IMR-90 (cell line): ENCODE results near the gene GPR3. TPM values are rescaled to one million over a fixed set of nuclear protein-coding genes. Genes with fewer than 3 reads are reported as not detected.

ENCODE experiments used
- ATAC-seq: fragments of 200-7000 bp; cut with Tn5 transposase; 2 replicates; pipeline ENCODE4 v1.9.1; 2020; ENCODE audit warnings: low read depth, mild to moderate bottlenecking, moderate library complexity
- BruUV-seq: library from RNA; stranded (reverse); fragments of 400-500 nt; replicated peaks from 2 replicates; lab custom pipeline; 2021; lab: Mats Ljungman, UMichigan
- CTCF ChIA-PET: fragments of 300-600 bp; formaldehyde crosslinking; extraction: SDS; loops from one replicate; lab custom pipeline; 2021; ENCODE audit warnings: antibody characterized with exemption; lab: Yijun Ruan, JAX
- POLR2A ChIA-PET: fragments of 300-600 bp; sonication (Branson Sonifier 250); formaldehyde crosslinking; loops from one replicate; lab custom pipeline; 2022; ENCODE audit warnings: antibody characterized with exemption; ENCODE audit not compliant: unreplicated experiment; lab: Charles Lee
- DNase-seq: peaks from one replicate; pipeline ENCODE4 v3.0.0; 2013
- H2AFZ ChIP-seq: replicated peaks from 2 replicates; pipeline ENCODE3; 2013; ENCODE audit warnings: low read length, mild to moderate bottlenecking; ENCODE audit not compliant: poor library complexity
- H2AK5ac ChIP-seq: 2 replicates; pipeline ENCODE4 v1.6.1; 2013; ENCODE audit warnings: low read depth, low read length, inconsistent platforms
- H2AK9ac ChIP-seq: replicated peaks from 2 replicates; pipeline ENCODE3; 2013; ENCODE audit warnings: mild to moderate bottlenecking, low read depth, low read length, moderate library complexity; ENCODE audit not compliant: poor library complexity
- H2BK120ac ChIP-seq: 2 replicates; pipeline ENCODE4 v1.6.1; 2013; ENCODE audit warnings: low read depth, low read length, inconsistent platforms
- H2BK15ac ChIP-seq: 3 replicates; pipeline ENCODE4 v1.6.1; 2013; ENCODE audit warnings: low read depth, low read length, inconsistent platforms
- H2BK20ac ChIP-seq: 2 replicates; pipeline ENCODE4 v1.6.1; 2013; ENCODE audit warnings: low read depth, mild to moderate bottlenecking, inconsistent platforms, low read length, moderate library complexity
- H2BK5ac ChIP-seq: 2 replicates; pipeline ENCODE4 v1.6.1; 2013; ENCODE audit warnings: mild to moderate bottlenecking, low read depth, low read length, inconsistent platforms; ENCODE audit not compliant: poor library complexity, severe bottlenecking
- H3K14ac ChIP-seq: replicated peaks from 2 replicates; pipeline ENCODE4 v1.6.1; 2013; ENCODE audit warnings: low read depth, low read length, inconsistent platforms
- H3K18ac ChIP-seq: 2 replicates; pipeline ENCODE4 v1.6.1; 2013; ENCODE audit warnings: low read depth, low read length, control low read depth
- H3K23ac ChIP-seq: 2 replicates; pipeline ENCODE4 v1.6.1; 2013; ENCODE audit warnings: low read depth, low read length, inconsistent platforms
- H3K27ac ChIP-seq: 2 replicates; pipeline ENCODE4 v1.5.1; 2013; ENCODE audit warnings: mild to moderate bottlenecking, control low read depth, low read length; ENCODE audit not compliant: insufficient read depth
- H3K27me3 ChIP-seq: 2 replicates; pipeline ENCODE4 v1.6.1; 2013; ENCODE audit warnings: low read length; ENCODE audit not compliant: control insufficient read depth, insufficient read depth
- H3K36me3 ChIP-seq: 2 replicates; pipeline ENCODE4 v1.6.1; 2013; ENCODE audit warnings: low read length, mixed read lengths; ENCODE audit not compliant: control insufficient read depth, insufficient read depth
- H3K4ac ChIP-seq: 2 replicates; pipeline ENCODE4 v1.6.1; 2013; ENCODE audit warnings: low read depth, low read length, inconsistent platforms
- H3K4me1 ChIP-seq: 2 replicates; pipeline ENCODE4 v1.6.1; 2013; ENCODE audit warnings: low read length, mixed read lengths; ENCODE audit not compliant: control insufficient read depth, insufficient read depth
- H3K4me2 ChIP-seq: 2 replicates; pipeline ENCODE4 v1.6.1; 2013; ENCODE audit warnings: low read depth, mild to moderate bottlenecking, control low read depth, low read length, moderate library complexity
- H3K4me3 ChIP-seq: 2 replicates; pipeline ENCODE4 v1.5.1; 2013; ENCODE audit warnings: low read depth, mild to moderate bottlenecking, control low read depth, low read length, moderate library complexity; ENCODE audit not compliant: insufficient read depth
- H3K56ac ChIP-seq: 2 replicates; pipeline ENCODE4 v1.6.1; 2013; ENCODE audit warnings: low read length, inconsistent platforms; ENCODE audit not compliant: insufficient read depth; ENCODE audit errors: extremely low read depth
- H3K79me1 ChIP-seq, 2 experiments: 2 replicates each; pipeline ENCODE4 v1.6.1; 2013; ENCODE audit warnings: low read length in 2 of 2, inconsistent platforms in 1 of 2, low read depth in 1 of 2
- H3K9ac ChIP-seq: 2 replicates; pipeline ENCODE4 v1.6.1; 2013; ENCODE audit warnings: low read depth, low read length, control low read depth
- H3K9me1 ChIP-seq: 2 replicates; pipeline ENCODE4 v1.6.1; 2013; ENCODE audit warnings: low read length, inconsistent platforms; ENCODE audit not compliant: insufficient read depth
- H3K9me3 ChIP-seq: 2 replicates; pipeline ENCODE4 v1.6.1; 2013; ENCODE audit warnings: low read length; ENCODE audit not compliant: control insufficient read depth, insufficient read depth
- H4K20me1 ChIP-seq: 2 replicates; pipeline ENCODE4 v1.6.1; 2013; ENCODE audit warnings: low read length, inconsistent platforms; ENCODE audit not compliant: insufficient read depth
- H4K5ac ChIP-seq: 2 replicates; pipeline ENCODE4 v1.6.1; 2013; ENCODE audit warnings: mild to moderate bottlenecking, low read depth, low read length, control low read depth
- H4K8ac ChIP-seq, 2 experiments: 2 replicates each; pipeline ENCODE4 v1.6.1; 2013; ENCODE audit warnings: low read depth in 2 of 2, low read length in 2 of 2, control low read depth in 1 of 2, inconsistent platforms in 1 of 2
- H4K91ac ChIP-seq: 2 replicates; pipeline ENCODE4 v1.6.1; 2013; ENCODE audit warnings: low read depth, low read length, inconsistent platforms; ENCODE audit not compliant: insufficient read depth
- BHLHE40 ChIP-seq: fragments of 150-350 bp; IDR thresholded peaks from 2 replicates; pipeline ENCODE4 v1.6.1; 2016; ENCODE audit warnings: mild to moderate bottlenecking, low read depth, low read length
- CEBPB ChIP-seq: IDR thresholded peaks from 2 replicates; pipeline ENCODE4 v1.6.1; 2012; ENCODE audit warnings: low read depth, low read length, improper control_type of control experiment
- CHD1 ChIP-seq: IDR thresholded peaks from 2 replicates; pipeline ENCODE4 v1.6.1; 2012; ENCODE audit warnings: low read depth, low read length, improper control_type of control experiment
- FOS ChIP-seq: fragments of 150-350 bp; IDR thresholded peaks from 2 replicates; pipeline ENCODE4 v1.6.1; 2016; ENCODE audit warnings: low read depth, low read length
- MAFK ChIP-seq: IDR thresholded peaks from 2 replicates; pipeline ENCODE4 v1.6.1; 2012; ENCODE audit warnings: low read depth, low read length, improper control_type of control experiment
- MAZ ChIP-seq: IDR thresholded peaks from 2 replicates; pipeline ENCODE4 v1.6.1; 2012; ENCODE audit warnings: low read depth, mild to moderate bottlenecking, low read length, improper control_type of control experiment, moderate library complexity, borderline replicate concordance
- MXI1 ChIP-seq: IDR thresholded peaks from 2 replicates; pipeline ENCODE4 v1.6.1; 2012; ENCODE audit warnings: low read depth, mild to moderate bottlenecking, low read length, moderate library complexity, borderline replicate concordance
- NFE2L2 ChIP-seq: fragments of 150-350 bp; IDR thresholded peaks from 2 replicates; pipeline ENCODE4 v1.6.1; 2016; ENCODE audit warnings: low read depth, mild to moderate bottlenecking, low read length
- RAD21 ChIP-seq: IDR thresholded peaks from 2 replicates; pipeline ENCODE4 v1.6.1; 2012; ENCODE audit warnings: low read length, improper control_type of control experiment
- RCOR1 ChIP-seq: IDR thresholded peaks from 2 replicates; pipeline ENCODE4 v1.6.1; 2012; ENCODE audit warnings: mild to moderate bottlenecking, low read length, improper control_type of control experiment; ENCODE audit not compliant: insufficient replicate concordance
- RFX5 ChIP-seq: IDR thresholded peaks from 2 replicates; pipeline ENCODE4 v1.8.0; 2012; ENCODE audit warnings: low read depth, mild to moderate bottlenecking, low read length, moderate library complexity
- SMC3 ChIP-seq: fragments of 150-350 bp; IDR thresholded peaks from 2 replicates; pipeline ENCODE4 v1.6.1; 2016; ENCODE audit warnings: low read depth, mild to moderate bottlenecking, antibody characterized with exemption, low read length, moderate library complexity
- WGBS, 2 experiments: methylation state at CpG; one replicate each; pipeline versions ENCODE4 v1.1.5 to v1.1.7; 2013; ENCODE audit warnings: missing lambda C conversion rate in 2 of 2; ENCODE audit not compliant: insufficient read length in 1 of 2; ENCODE audit errors: extremely low coverage in 2 of 2; 5-methylcytosine and 5-hydroxymethylcytosine counted together
- dilution Hi-C: fragments of 300-500 bp; cut with HindIII; formaldehyde crosslinking; loops from one replicate; pipeline ENCODE4 v1.14.3; 2018; ENCODE audit warnings: low sequenced_read_pairs; ENCODE audit not compliant: unreplicated experiment
- in situ Hi-C: fragments of 300-500 bp; cut with MboI; formaldehyde crosslinking; loops from 3 replicates; pipeline ENCODE4 v1.14.3; 2019; ENCODE audit warnings: low sequenced_read_pairs, inconsistent platforms, mixed read lengths
- intact Hi-C: fragments of 100-400 bp; cut with micrococcal nuclease; formaldehyde crosslinking; loops from 2 replicates; pipeline ENCODE4 v1.10.0; 2022
- polyA plus RNA-seq, 3 experiments: library from polyadenylated mRNA; depleted of rRNA; stranded (reverse); fragments of >200 nt; gene quantifications; 2 replicates each; pipeline ENCODE4 v1.2.3, GENCODE V29; 2012; ENCODE audit warnings: low replicate concordance in 1 of 3
- total RNA-seq: library from RNA; depleted of rRNA; stranded (reverse); fragments of >200 nt; gene quantifications from 2 replicates; pipeline ENCODE4 v1.2.3, GENCODE V29; 2012
- TF ChIP-seq, protein P1 (sequence below): conservative IDR thresholded peaks from 2 replicates; pipeline ENCODE4 v1.5.1; 2012; ENCODE audit warnings: mild to moderate bottlenecking, low read depth, low read length, improper control_type of control experiment
- TF ChIP-seq, protein P2 (sequence below): fragments of 150-350 bp; IDR thresholded peaks from 2 replicates; pipeline ENCODE4 v1.6.1; 2016; ENCODE audit warnings: low read depth, mild to moderate bottlenecking, low read length, moderate library complexity, borderline replicate concordance
- TF ChIP-seq, protein P3 (sequence below): fragments of 150-350 bp; IDR thresholded peaks from 2 replicates; pipeline ENCODE4 v1.6.1; 2017; ENCODE audit warnings: mild to moderate bottlenecking, antibody characterized with exemption, low read length, low read depth

The GPR3 gene
- total and polyA plus RNA-seq, 2 of the 4 experiments (the other 2 are of a cell fraction) = 0.72 to 4.8 TPM

DNA sequence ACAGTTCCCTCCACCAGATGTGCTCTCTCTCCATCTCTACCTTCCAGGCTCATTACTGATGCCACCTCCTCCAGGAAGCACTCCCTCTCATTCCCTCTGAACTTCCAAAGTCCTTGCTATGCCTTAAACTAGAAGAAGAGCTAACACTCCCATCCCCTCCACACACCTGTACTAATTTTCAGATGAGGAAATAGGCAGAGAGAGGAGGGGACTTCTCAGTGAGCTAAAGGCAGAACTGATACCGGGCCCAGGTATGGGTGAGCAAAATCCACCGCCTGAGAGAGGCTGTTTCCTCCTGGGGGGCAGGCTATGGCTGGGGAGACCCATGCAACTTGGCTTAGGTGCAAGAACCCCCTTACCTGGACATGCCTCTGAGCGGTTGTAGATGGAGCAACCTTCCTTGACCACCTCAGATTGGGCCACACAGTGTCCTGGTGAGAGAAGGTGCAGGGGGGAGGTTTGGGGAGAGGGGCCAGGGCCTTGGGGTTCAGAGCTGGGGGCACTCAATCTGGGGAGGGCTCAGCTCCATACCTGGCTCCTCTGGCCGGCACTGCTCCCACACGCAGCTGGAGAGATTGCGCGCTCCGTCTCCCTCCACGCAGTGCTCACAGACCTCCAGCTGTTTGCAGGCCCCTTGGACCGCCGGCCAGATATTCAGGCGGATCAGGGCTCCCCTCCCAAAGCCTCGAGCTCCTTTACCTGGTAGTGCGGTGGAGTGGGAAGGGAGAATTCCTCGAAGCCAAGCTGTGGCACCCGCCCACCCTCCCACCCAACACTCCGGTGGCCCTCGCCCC is 10.3 kb upstream of the GPR3 start:
- intact Hi-C loops = no loop called here
- Histone ChIP-seq H3K9me1 (no peaks in the 10 kb centered on the region), H2AK5ac (no peak overlapping the region), H3K4me2 (no peak overlapping the region), H2BK15ac (no peak overlapping the region), H3K14ac (no peak overlapping the region), H2BK5ac (no peak overlapping the region), H3K18ac (no peak overlapping the region), H3K23ac (no peak overlapping the region), H3K4me3 (no peak overlapping the region), H3K36me3 (no peaks in the 10 kb centered on the region), H3K79me1 (no peaks in the 10 kb centered on the region), H3K9ac (no peak overlapping the region), H4K5ac (no peak overlapping the region), H2AK9ac (no peak overlapping the region), H4K8ac (no peak overlapping the region), H2BK120ac (no peak overlapping the region), H3K56ac (no peak overlapping the region), H3K4me1 (no peaks in the 10 kb centered on the region), H4K20me1 (no peaks in the 10 kb centered on the region; the same call in 1 of the 2 replicates), H3K27ac (no peak overlapping the region), H3K27me3 (peaks cover 34% of the 10 kb centered on the region), H3K9me3 (no peaks in the 10 kb centered on the region), H4K91ac (no peak overlapping the region), H2AFZ (no peak overlapping the region), H2BK20ac (no peak overlapping the region), H3K4ac (no peak overlapping the region)
- in situ Hi-C loops = no loop called here
- ChIA-PET POLR2A (no interaction called here), CTCF (interaction anchor here (1.3 kb wide), 1 partner anchor 81 kb away, joined by 3 read pairs; no protein-coding TSS in a partner anchor)
- dilution Hi-C loops = no loop called here
- DNase-seq (no peak), ATAC-seq (no peak)
- no TSS peak for BruUV-seq
- 50% methylated on average over 3 of the region's 18 CpGs; no CpG with 5 or more reads in 1 of the 2 experiments for WGBS, 2 experiments
- TF ChIP-seq SMC3 = no peak
- no peak for TF ChIP-seq MAFK
- TF ChIP-seq CEBPB = no peak
- no peak for TF ChIP-seq RFX5
- TF ChIP-seq, protein P1, sequence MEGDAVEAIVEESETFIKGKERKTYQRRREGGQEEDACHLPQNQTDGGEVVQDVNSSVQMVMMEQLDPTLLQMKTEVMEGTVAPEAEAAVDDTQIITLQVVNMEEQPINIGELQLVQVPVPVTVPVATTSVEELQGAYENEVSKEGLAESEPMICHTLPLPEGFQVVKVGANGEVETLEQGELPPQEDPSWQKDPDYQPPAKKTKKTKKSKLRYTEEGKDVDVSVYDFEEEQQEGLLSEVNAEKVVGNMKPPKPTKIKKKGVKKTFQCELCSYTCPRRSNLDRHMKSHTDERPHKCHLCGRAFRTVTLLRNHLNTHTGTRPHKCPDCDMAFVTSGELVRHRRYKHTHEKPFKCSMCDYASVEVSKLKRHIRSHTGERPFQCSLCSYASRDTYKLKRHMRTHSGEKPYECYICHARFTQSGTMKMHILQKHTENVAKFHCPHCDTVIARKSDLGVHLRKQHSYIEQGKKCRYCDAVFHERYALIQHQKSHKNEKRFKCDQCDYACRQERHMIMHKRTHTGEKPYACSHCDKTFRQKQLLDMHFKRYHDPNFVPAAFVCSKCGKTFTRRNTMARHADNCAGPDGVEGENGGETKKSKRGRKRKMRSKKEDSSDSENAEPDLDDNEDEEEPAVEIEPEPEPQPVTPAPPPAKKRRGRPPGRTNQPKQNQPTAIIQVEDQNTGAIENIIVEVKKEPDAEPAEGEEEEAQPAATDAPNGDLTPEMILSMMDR = no peak
- no peak for TF ChIP-seq MXI1
- no peak for TF ChIP-seq BHLHE40
- TF ChIP-seq CHD1 = no peak
- TF ChIP-seq, protein P2, sequence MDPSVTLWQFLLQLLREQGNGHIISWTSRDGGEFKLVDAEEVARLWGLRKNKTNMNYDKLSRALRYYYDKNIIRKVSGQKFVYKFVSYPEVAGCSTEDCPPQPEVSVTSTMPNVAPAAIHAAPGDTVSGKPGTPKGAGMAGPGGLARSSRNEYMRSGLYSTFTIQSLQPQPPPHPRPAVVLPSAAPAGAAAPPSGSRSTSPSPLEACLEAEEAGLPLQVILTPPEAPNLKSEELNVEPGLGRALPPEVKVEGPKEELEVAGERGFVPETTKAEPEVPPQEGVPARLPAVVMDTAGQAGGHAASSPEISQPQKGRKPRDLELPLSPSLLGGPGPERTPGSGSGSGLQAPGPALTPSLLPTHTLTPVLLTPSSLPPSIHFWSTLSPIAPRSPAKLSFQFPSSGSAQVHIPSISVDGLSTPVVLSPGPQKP = no peak
- no peak for TF ChIP-seq FOS
- no peak for TF ChIP-seq NFE2L2
- TF ChIP-seq, protein P3, sequence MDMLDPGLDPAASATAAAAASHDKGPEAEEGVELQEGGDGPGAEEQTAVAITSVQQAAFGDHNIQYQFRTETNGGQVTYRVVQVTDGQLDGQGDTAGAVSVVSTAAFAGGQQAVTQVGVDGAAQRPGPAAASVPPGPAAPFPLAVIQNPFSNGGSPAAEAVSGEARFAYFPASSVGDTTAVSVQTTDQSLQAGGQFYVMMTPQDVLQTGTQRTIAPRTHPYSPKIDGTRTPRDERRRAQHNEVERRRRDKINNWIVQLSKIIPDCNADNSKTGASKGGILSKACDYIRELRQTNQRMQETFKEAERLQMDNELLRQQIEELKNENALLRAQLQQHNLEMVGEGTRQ = no peak
- no peak for TF ChIP-seq RCOR1
- TF ChIP-seq RAD21 = no peak
- TF ChIP-seq MAZ = no peak
